Esophagus squamous epithelium (tissue), 4 donors: ENCODE results near the gene IL22RA2.

Source experiments
- POLR2A ChIP-seq, 4 donors: fragments of 450-650 bp; IDR thresholded peaks; one replicate each; pipeline ENCODE4 v1.6.1; 2017; ENCODE audit warnings: antibody characterized with exemption in 4 of 4, mild to moderate bottlenecking in 4 of 4, moderate library complexity in 3 of 4
- TF ChIP-seq, protein P1 (sequence below), 6 experiments: fragments of 450-650 bp in 4 of 6; fragments of 200-600 bp in 2 of 6; sonication (generic) in 2 of 6; IDR thresholded peaks; one replicate each; pipeline ENCODE4 v1.5.1; 2016 to 2019; ENCODE audit warnings: antibody characterized with exemption in 6 of 6, mild to moderate bottlenecking in 4 of 6, moderate library complexity in 4 of 6

DNA sequence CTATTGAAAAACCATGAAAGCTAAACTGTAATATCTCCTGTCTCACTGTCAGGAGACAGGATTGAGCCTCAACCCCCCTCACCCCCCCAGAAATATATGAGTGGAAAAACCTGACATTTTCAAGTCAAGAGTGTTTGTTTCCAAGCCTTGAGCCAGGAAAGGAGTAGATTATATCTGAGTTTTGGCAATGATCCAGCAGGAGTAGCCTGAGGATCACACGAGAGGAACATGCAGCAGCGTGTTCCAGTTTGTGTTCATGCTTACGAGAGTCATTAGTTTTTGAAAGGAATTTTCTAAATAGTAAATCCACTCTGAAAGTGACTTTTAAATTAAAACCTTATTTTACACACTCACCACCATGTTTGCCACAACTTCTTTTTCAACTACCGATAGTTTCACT lies 15.8 kb downstream of the IL22RA2 start:
- TF ChIP-seq, protein P1, sequence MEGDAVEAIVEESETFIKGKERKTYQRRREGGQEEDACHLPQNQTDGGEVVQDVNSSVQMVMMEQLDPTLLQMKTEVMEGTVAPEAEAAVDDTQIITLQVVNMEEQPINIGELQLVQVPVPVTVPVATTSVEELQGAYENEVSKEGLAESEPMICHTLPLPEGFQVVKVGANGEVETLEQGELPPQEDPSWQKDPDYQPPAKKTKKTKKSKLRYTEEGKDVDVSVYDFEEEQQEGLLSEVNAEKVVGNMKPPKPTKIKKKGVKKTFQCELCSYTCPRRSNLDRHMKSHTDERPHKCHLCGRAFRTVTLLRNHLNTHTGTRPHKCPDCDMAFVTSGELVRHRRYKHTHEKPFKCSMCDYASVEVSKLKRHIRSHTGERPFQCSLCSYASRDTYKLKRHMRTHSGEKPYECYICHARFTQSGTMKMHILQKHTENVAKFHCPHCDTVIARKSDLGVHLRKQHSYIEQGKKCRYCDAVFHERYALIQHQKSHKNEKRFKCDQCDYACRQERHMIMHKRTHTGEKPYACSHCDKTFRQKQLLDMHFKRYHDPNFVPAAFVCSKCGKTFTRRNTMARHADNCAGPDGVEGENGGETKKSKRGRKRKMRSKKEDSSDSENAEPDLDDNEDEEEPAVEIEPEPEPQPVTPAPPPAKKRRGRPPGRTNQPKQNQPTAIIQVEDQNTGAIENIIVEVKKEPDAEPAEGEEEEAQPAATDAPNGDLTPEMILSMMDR (IDR thresholded peaks at IDR 0.05): no peak
- TF ChIP-seq POLR2A (IDR thresholded peaks at IDR 0.05): no peak
